ENCODE data around the gene RBM33. TPM values are rescaled to one million over a fixed set of nuclear protein-coding genes. Genes with fewer than 3 reads are reported as not detected.

RBM33 gene
- total and polyA plus RNA-seq, 10 of the 15 experiments (the other 5 are each of a cell fraction or from before 2014, with no cell fraction given), result 4.7 to 67.2 (median 24.3) TPM

DNA sequence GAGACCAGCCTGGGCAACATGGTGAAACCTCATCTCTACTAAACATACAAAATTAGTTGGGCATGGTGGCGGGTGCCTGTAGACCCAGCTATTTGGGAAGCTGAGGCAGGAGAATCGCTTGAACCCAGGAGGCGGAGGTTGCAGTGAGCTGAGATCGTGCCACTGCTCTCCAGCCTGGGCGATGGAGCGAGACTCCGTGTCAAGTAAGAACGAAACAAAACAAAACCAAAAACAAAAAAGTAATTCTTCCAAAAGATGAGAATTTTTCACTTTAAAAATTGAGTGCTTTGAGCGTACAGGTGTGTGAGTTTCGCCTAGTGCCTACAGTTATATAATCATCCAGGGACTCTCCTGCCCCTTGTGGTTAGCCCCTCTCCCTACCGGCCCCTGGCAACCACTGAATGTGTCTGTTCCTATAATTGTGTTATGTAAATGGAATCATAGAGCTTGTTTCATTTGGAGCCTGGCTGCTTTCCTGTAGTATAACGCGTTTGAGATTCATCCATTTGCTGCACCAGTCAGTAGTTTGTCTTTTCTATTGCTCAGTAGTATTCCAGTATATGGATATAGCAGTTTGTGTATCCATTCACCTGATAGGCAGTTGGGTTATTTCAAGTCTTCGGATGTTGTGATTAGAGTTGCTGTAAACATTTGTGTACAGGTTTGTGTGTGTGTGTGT lies 80.0 kb downstream of the RBM33 start (continued):
- no peak for TF ChIP-seq ZBED1 (IDR thresholded peaks at IDR 0.05; ENCODE audit: borderline replicate concordance)
- TF ChIP-seq SMARCA5 (IDR thresholded peaks at IDR 0.05), result peak; percentile 37; the same call in 1 of the 2 replicates
- TF ChIP-seq JUNB (IDR thresholded peaks at IDR 0.05), result peak; percentile 45; the same call in 1 of the 2 replicates
- TF ChIP-seq, protein P1, sequence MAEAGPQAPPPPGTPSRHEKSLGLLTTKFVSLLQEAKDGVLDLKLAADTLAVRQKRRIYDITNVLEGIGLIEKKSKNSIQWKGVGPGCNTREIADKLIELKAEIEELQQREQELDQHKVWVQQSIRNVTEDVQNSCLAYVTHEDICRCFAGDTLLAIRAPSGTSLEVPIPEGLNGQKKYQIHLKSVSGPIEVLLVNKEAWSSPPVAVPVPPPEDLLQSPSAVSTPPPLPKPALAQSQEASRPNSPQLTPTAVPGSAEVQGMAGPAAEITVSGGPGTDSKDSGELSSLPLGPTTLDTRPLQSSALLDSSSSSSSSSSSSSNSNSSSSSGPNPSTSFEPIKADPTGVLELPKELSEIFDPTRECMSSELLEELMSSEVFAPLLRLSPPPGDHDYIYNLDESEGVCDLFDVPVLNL (IDR thresholded peaks at IDR 0.05; ENCODE audit: low read depth, low read length), result no peak
- TF ChIP-seq TCF3 (IDR thresholded peaks at IDR 0.05; ENCODE audit: borderline replicate concordance, insufficient read depth, low read depth, low read length), result no peak
- TF ChIP-seq IKZF1 (conservative IDR thresholded peaks at IDR 0.05), result peak; percentile 49
- TF ChIP-seq PML (IDR thresholded peaks at IDR 0.05; ENCODE audit: low read length), result 0 out of 2 replicates have a peak, but pooled peaks have one; percentile 38
- TF ChIP-seq, protein P2, sequence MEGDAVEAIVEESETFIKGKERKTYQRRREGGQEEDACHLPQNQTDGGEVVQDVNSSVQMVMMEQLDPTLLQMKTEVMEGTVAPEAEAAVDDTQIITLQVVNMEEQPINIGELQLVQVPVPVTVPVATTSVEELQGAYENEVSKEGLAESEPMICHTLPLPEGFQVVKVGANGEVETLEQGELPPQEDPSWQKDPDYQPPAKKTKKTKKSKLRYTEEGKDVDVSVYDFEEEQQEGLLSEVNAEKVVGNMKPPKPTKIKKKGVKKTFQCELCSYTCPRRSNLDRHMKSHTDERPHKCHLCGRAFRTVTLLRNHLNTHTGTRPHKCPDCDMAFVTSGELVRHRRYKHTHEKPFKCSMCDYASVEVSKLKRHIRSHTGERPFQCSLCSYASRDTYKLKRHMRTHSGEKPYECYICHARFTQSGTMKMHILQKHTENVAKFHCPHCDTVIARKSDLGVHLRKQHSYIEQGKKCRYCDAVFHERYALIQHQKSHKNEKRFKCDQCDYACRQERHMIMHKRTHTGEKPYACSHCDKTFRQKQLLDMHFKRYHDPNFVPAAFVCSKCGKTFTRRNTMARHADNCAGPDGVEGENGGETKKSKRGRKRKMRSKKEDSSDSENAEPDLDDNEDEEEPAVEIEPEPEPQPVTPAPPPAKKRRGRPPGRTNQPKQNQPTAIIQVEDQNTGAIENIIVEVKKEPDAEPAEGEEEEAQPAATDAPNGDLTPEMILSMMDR (IDR thresholded peaks at IDR 0.05 in 2 of 3, conservative IDR thresholded peaks at IDR 0.05 in 1 of 3; ENCODE audit: control insufficient read depth in 2 of 3, extremely low read depth in 1 of 3, insufficient read depth in 1 of 3, low read depth in 3 of 3, low read length in 3 of 3), result peak; percentile 16 to 27 (median 23); a peak in 2 of 6 replicates
- no peak for TF ChIP-seq GATAD2B (conservative IDR thresholded peaks at IDR 0.05; ENCODE audit: low read depth)
- 0 out of 2 replicates have a peak, but pooled peaks have one; percentile 25 for TF ChIP-seq RELB (IDR thresholded peaks at IDR 0.05; ENCODE audit: low read depth)
- peak; percentile 40; the same call in 1 of the 2 replicates for TF ChIP-seq CBFB (IDR thresholded peaks at IDR 0.05; ENCODE audit: low read depth)
- peak; percentile 59; the same call in 1 of the 2 replicates for TF ChIP-seq PAX5 (IDR thresholded peaks at IDR 0.05; ENCODE audit: borderline replicate concordance, low read depth, low read length)
- TF ChIP-seq, protein P3, sequence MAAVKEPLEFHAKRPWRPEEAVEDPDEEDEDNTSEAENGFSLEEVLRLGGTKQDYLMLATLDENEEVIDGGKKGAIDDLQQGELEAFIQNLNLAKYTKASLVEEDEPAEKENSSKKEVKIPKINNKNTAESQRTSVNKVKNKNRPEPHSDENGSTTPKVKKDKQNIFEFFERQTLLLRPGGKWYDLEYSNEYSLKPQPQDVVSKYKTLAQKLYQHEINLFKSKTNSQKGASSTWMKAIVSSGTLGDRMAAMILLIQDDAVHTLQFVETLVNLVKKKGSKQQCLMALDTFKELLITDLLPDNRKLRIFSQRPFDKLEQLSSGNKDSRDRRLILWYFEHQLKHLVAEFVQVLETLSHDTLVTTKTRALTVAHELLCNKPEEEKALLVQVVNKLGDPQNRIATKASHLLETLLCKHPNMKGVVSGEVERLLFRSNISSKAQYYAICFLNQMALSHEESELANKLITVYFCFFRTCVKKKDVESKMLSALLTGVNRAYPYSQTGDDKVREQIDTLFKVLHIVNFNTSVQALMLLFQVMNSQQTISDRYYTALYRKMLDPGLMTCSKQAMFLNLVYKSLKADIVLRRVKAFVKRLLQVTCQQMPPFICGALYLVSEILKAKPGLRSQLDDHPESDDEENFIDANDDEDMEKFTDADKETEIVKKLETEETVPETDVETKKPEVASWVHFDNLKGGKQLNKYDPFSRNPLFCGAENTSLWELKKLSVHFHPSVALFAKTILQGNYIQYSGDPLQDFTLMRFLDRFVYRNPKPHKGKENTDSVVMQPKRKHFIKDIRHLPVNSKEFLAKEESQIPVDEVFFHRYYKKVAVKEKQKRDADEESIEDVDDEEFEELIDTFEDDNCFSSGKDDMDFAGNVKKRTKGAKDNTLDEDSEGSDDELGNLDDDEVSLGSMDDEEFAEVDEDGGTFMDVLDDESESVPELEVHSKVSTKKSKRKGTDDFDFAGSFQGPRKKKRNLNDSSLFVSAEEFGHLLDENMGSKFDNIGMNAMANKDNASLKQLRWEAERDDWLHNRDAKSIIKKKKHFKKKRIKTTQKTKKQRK (IDR thresholded peaks at IDR 0.05; ENCODE audit: low read depth, low read length), result no peak
- TF ChIP-seq ESRRA (IDR thresholded peaks at IDR 0.05; ENCODE audit: low read length), result no peak
- TF ChIP-seq STAT3 (IDR thresholded peaks at IDR 0.05; ENCODE audit: low read depth, low read length), result no peak
- TF ChIP-seq RB1 (IDR thresholded peaks at IDR 0.05; ENCODE audit: borderline replicate concordance), result no peak
- TF ChIP-seq GABPA (IDR thresholded peaks at IDR 0.05; ENCODE audit: low read depth), result no peak
- peak; percentile 16 for TF ChIP-seq SKIL (IDR thresholded peaks at IDR 0.05; ENCODE audit: low read depth, poor library complexity, severe bottlenecking)
- TF ChIP-seq MTA2 (IDR thresholded peaks at IDR 0.05; ENCODE audit: low read depth), result peak; percentile 42
- TF ChIP-seq POLR2AphosphoS5 (IDR thresholded peaks at IDR 0.05; ENCODE audit: low read length), result no peak
- TF ChIP-seq TARDBP (IDR thresholded peaks at IDR 0.05; ENCODE audit: borderline replicate concordance), result no peak
